Uterus (tissue), 2 donors: ENCODE measurements around the gene AFAP1L1.

ENCODE experiments used
- POLR2A ChIP-seq, 2 donors: fragments of 450-650 bp; IDR thresholded peaks; one replicate each; pipeline ENCODE4 v1.6.1; 2016; ENCODE audit warnings: antibody characterized with exemption in 2 of 2, mild to moderate bottlenecking in 1 of 2, moderate library complexity in 1 of 2
- TF ChIP-seq, protein P1 (sequence below), 4 experiments: fragments of 200-600 bp in 2 of 4; fragments of 450-650 bp in 2 of 4; sonication (generic) in 2 of 4; IDR thresholded peaks; one replicate each; pipeline ENCODE4 v1.5.1; 2016 to 2019; ENCODE audit warnings: antibody characterized with exemption in 4 of 4, mild to moderate bottlenecking in 2 of 4, moderate library complexity in 1 of 4

DNA sequence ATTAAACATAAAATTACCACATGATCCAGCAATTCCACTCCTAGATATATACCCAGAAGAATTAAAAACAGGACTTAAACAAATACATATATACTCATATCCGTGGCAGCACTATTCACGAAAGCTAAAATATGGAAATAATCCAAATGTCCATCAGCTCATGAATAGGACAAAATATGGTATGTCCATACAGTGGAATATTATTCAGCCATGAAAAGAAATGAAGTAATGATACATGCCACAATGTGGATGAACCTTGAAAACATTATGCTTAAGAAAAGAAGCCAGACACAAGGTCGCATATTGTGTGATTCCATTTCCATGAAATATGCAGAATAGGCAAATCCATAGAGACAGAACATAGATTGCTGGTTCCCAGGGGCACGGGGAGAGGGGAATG, 24.8 kb upstream of the AFAP1L1 start:
- no peak for TF ChIP-seq POLR2A (IDR thresholded peaks at IDR 0.05)
- TF ChIP-seq, protein P1, sequence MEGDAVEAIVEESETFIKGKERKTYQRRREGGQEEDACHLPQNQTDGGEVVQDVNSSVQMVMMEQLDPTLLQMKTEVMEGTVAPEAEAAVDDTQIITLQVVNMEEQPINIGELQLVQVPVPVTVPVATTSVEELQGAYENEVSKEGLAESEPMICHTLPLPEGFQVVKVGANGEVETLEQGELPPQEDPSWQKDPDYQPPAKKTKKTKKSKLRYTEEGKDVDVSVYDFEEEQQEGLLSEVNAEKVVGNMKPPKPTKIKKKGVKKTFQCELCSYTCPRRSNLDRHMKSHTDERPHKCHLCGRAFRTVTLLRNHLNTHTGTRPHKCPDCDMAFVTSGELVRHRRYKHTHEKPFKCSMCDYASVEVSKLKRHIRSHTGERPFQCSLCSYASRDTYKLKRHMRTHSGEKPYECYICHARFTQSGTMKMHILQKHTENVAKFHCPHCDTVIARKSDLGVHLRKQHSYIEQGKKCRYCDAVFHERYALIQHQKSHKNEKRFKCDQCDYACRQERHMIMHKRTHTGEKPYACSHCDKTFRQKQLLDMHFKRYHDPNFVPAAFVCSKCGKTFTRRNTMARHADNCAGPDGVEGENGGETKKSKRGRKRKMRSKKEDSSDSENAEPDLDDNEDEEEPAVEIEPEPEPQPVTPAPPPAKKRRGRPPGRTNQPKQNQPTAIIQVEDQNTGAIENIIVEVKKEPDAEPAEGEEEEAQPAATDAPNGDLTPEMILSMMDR (IDR thresholded peaks at IDR 0.05), result no peak
